HG03139 (cell line): ENCODE measurements around the gene ZNF747.
A peak's percentile ranks its signal among the peaks of the same experiment; 100 is the strongest.

Source experiments
- ATAC-seq: cut with Tn5 transposase; IDR thresholded peaks from one replicate; pipeline ENCODE4 v1.9.1; 2021; ENCODE audit not compliant: unreplicated experiment

ZNF747 gene

GRCh38 chr16:30534368-30535105 is at the start of gene ZNF747:
ZNF747 (minus strand) TSS chr16:30534858; CDS start chr16:30534679, 179 bp downstream.
- peak; percentile 60 for ATAC-seq

- ATAC-seq = no peak
These were observed 48.1 kb upstream of the ZNF747 start for GRCh38 chr16:30582611-30583340.

GRCh38 chr16:30581457-30581856 is 46.8 kb upstream of the ZNF747 start:
- no peak for ATAC-seq

- ATAC-seq = no peak
These were observed 40.0 kb upstream of the ZNF747 start for GRCh38 chr16:30574678-30575077.

- peak; percentile 67 for ATAC-seq
These were observed 37.0 kb upstream of the ZNF747 start, which contains the start of gene ZNF688 for GRCh38 chr16:30571445-30572322. ZNF688 (minus strand) TSS chr16:30571714; CDS start chr16:30571629, 85 bp downstream.

GRCh38 chr16:30570636-30571444 is 36.2 kb upstream of the ZNF747 start:
- no peak for ATAC-seq

GRCh38 chr16:30569746-30570635 is 35.3 kb upstream of the ZNF747 start:
- ATAC-seq = no peak

- ATAC-seq = no peak
These were observed 34.6 kb upstream of the ZNF747 start for GRCh38 chr16:30569281-30569680.

- ATAC-seq = no peak
These were observed 33.5 kb upstream of the ZNF747 start for GRCh38 chr16:30567991-30568638.

- ATAC-seq = no peak
These were observed 32.7 kb upstream of the ZNF747 start for GRCh38 chr16:30567160-30567990.

- no peak for ATAC-seq
These were observed 31.9 kb upstream of the ZNF747 start for GRCh38 chr16:30566531-30566930.

GRCh38 chr16:30565984-30566383 is 31.3 kb upstream of the ZNF747 start:
- no peak for ATAC-seq

- ATAC-seq = no peak
These were observed 30.9 kb upstream of the ZNF747 start for GRCh38 chr16:30565526-30565925.

GRCh38 chr16:30562021-30562420 is 27.4 kb upstream of the ZNF747 start:
- no peak for ATAC-seq

GRCh38 chr16:30561089-30561816 is 26.6 kb upstream of the ZNF747 start:
- no peak for ATAC-seq

- ATAC-seq = no peak
These were observed 25.0 kb upstream of the ZNF747 start for GRCh38 chr16:30559690-30560089.

- ATAC-seq = no peak
These were observed 24.2 kb upstream of the ZNF747 start for GRCh38 chr16:30558789-30559377.
